HG03025 (cell line): ENCODE measurements around the gene CLCN1.

Source experiments
- ATAC-seq: cut with Tn5 transposase; IDR thresholded peaks from one replicate; pipeline ENCODE4 v1.9.1; 2021; ENCODE audit warnings: mild to moderate bottlenecking, moderate library complexity; ENCODE audit not compliant: unreplicated experiment, low FRiP score

CLCN1 gene

GRCh38 chr7:143394777-143395176, 78.9 kb downstream of the CLCN1 start:
- ATAC-seq: no peak

GRCh38 chr7:143395187-143396149, 79.6 kb downstream of the CLCN1 start:
- no peak for ATAC-seq

DNA sequence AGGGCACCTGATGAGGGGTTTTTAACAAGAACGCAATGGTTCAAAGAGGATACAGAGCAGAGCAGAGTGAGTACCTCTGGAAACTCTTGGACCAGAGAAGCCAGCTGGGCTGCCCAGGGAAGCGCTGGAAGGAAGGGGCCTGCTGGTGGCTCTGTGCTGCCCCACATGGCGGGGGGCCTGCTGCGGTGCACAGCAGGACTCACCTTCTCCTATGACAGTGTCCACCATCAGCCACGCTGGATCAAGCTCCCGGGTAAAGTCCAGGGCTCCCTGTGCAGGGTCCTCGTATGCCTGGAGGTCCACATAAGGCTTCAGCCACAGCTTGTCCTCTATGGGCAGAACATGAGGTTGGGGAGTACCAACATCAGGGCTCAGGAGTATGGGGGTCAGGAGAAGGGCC, 80.3 kb downstream of the CLCN1 start:
- ATAC-seq: no peak

DNA sequence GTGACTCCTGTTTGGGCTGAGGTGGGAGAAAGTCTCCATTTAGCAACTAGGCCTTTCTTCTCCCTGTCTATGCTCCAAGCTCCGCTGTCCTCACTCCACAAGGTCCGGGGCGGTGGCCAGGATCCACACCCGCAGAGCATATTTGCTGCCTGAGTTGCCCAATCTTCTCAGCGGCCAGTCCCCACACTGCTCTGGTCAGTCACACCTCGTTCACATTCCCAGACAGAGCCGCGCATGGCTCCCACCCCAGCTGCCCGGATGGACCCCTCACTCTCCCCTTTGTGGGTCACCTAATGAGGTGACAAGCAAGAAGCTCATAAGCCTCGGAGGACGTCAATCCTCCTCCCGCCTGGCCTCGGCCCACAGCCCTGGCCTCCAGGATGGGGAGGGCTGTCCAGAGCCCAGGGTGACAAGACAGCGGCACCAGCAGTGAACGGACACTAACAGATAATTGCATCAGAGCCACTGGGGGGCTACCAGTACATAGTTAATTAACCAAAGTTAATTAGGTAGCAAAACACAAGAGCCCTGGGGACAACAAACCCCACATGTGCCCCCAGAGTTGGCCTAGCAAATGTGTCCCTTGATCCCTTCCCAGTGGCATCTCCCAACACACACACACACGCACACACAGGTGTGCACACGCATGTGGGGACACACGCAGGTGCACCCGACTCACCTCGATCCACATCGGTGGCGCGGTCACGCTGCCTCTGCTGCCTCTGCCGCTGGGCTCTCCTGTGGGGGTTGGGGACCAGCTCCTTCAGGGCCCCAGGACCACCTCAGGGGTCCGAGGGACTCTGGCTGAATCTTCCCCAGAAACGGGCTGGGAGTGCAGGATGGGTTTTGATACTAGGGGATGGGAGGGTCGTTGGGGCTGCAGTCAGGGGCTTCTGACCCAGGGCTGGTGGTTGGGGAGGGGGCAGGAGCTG, 81.0 kb downstream of the CLCN1 start:
- ATAC-seq: no peak

- ATAC-seq: no peak
Observed at GRCh38 chr7:143397710-143398530, 82.0 kb downstream of the CLCN1 start.

DNA sequence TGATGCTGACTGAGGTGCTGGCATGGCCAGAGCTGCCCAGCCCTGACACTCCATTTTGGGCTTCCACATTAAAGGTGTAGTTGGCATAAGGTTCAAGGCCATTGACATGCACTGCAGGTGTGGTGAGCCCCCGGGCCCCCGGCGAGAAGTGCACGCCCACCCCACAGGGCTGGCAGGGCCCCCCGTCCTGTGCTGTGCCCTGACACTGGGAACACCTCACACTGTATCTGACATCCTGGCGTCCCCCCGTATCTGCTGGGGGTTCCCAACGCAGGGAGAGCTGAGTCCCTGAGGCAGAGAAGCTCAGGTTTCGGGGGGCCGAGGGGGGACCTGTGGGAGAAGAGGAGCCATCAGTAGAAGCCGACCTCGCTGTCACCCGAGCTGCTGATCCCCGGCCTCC, 82.7 kb downstream of the CLCN1 start:
- no peak for ATAC-seq

- ATAC-seq: no peak
Observed at GRCh38 chr7:143399151-143399550, 83.2 kb downstream of the CLCN1 start.

DNA sequence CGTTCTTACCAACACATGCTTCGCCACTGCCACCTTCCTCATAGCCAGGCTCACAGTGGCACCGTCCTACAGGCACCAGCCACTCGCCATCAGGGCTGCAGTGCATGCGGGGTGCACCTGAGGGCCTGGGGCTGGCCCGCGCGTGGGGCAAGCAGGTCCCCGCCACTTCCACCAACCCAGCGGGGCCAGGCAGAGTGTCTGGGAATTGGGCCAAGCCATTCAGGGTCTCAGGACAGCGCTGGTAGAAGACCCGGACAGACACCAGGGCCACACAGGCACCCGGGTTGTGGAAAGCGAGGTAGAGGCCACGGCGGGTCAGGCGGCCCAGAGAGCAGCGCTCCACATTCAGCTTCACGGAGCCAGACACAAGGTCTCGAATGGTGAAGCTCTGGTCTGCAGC, 83.7 kb downstream of the CLCN1 start:
- ATAC-seq: no peak

DNA sequence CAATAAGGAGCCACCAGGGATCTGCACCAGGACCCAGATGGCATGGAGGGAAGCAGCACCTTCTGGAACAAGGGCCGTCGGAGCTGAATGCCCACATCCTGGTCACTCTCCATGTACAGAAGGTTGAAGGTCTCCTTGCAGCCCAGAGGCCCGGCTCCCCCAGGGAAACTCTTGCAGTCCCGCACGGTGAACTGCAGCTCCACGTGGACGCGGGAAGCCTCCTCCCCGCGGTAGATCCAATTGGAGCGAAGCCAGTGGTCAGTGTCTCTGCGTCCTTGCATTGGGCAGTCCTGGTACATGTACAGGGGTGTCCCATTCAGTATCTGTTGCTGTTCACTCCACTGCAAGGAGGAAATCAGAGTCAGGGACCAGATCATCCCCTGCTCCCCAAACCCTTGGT, 85.4 kb downstream of the CLCN1 start:
- no peak for ATAC-seq
